ENCODE measurements around the gene HOXA3. TPM values are rescaled to one million over a fixed set of nuclear protein-coding genes. Genes with fewer than 3 reads are reported as not detected.

The HOXA3 gene
- total and polyA plus RNA-seq, 7 donors, result 0.65 to 5.6 (median 3.3) TPM

GRCh38 chr7:27156916-27157701, 4.7 kb upstream of the HOXA3 start:
- Histone ChIP-seq H3K9me3 (no peaks in the 10 kb centered on the region), H3K4me1 (peaks cover 15% of the 10 kb centered on the region), H3K27ac (peak overlapping the region; percentile 91), H3K36me3 (ENCODE audit: insufficient read depth in 1 of 2, low read depth in 1 of 2) (no peaks in the 10 kb centered on the region), H3K27me3 (ENCODE audit: insufficient read depth in 3 of 3, low read length in 2 of 3) (no peaks in the 10 kb centered on the region), H3K4me3 (peak overlapping the region; percentile 84)
- TF ChIP-seq CTCF (IDR thresholded peaks at IDR 0.05), result no peak
- intact Hi-C loops (cut with DNase I), result loop anchor here (5.0 to 10.0 kb wide), 2 partner anchors 955 to 1272 kb away; partner anchors contain the start of genes CBX3 (in 1 of the 2) and HNRNPA2B1 (in 1 of the 2)
- ATAC-seq (peak in 3 of 4 donors; percentile 0 to 2 (median 1)), DNase-seq (peak; percentile 12 to 56)
- 41 to 50% (median 43%) methylated on average over 30 of the region's 30 CpGs for WGBS, 3 donors

- no peaks in the 10 kb centered on the region for H3K36me3 ChIP-seq (ENCODE audit: insufficient read depth in 1 of 2, low read depth in 1 of 2)
- peaks cover 15% of the 10 kb centered on the region for H3K4me1 ChIP-seq
- ATAC-seq, result peak; percentile 72 to 79 (median 78)
- peak within 1 kb of the TSS; percentile 91 for H3K27ac ChIP-seq
- H3K9me3 ChIP-seq, result no peaks in the 10 kb centered on the region
- 1% methylated on average over 27 to 33 of the region's 33 CpGs for WGBS, 3 donors
- intact Hi-C loops (cut with DNase I), result loop anchor here (5.0 to 10.0 kb wide), 2 partner anchors 954 to 1272 kb away; partner anchors contain the start of genes CBX3 (in 1 of the 2) and HNRNPA2B1 (in 1 of the 2)
- TF ChIP-seq CTCF (IDR thresholded peaks at IDR 0.05), result no peak
- peak; percentile 82 to 93 for DNase-seq
- H3K27me3 ChIP-seq (ENCODE audit: insufficient read depth in 3 of 3, low read length in 2 of 3), result no peaks in the 10 kb centered on the region
- H3K4me3 ChIP-seq, result peak within 1 kb of the TSS; percentile 84
Observed at GRCh38 chr7:27156508-27156898, 4.1 kb upstream of the HOXA3 start, which contains the start of gene HOXA7. Gene HOXA7, minus strand, starts transcription at chr7:27156675. Its CDS starts 130 bp downstream, at chr7:27156545.

GRCh38 chr7:27155816-27156507, 3.6 kb upstream of the HOXA3 start:
- intact Hi-C loops (cut with DNase I), result loop anchor here (5.0 to 10.0 kb wide), 2 partner anchors 954 to 1271 kb away; partner anchors contain the start of genes CBX3 (in 1 of the 2) and HNRNPA2B1 (in 1 of the 2)
- DNase-seq, result peak; percentile 54 to 80

More at GRCh38 chr7:27155816-27156507, 3.6 kb upstream of the HOXA3 start:
- peaks cover 12% of the 10 kb centered on the region for H3K4me1 ChIP-seq
- WGBS, 3 donors, result 1% methylated on average over 48 to 63 of the region's 63 CpGs
- H3K9me3 ChIP-seq, result no peaks in the 10 kb centered on the region
- peak overlapping the region; percentile 91 for H3K27ac ChIP-seq
- H3K27me3 ChIP-seq (ENCODE audit: insufficient read depth in 3 of 3, low read length in 2 of 3), result no peaks in the 10 kb centered on the region
- ATAC-seq, result peak; percentile 36 to 57 (median 44)
- no peaks in the 10 kb centered on the region for H3K36me3 ChIP-seq (ENCODE audit: insufficient read depth in 1 of 2, low read depth in 1 of 2)
- TF ChIP-seq CTCF (IDR thresholded peaks at IDR 0.05), result no peak
- peak overlapping the region; percentile 84 for H3K4me3 ChIP-seq

Data from psoas muscle (tissue), 8 donors.